Body of pancreas (tissue), 4 donors: ENCODE data around the gene PDE11A.

Experiments
- CTCF ChIP-seq, 7 experiments: fragments of 450-650 bp in 4 of 7; fragments of 200-600 bp in 3 of 7; sonication (generic) in 3 of 7; IDR thresholded peaks; one replicate each; pipeline ENCODE4 v1.5.1; 2016 to 2019; ENCODE audit warnings: antibody characterized with exemption in 7 of 7
- POLR2A ChIP-seq, 3 donors: fragments of 450-650 bp; IDR thresholded peaks; one replicate each; pipeline ENCODE4 v1.6.1; 2016; ENCODE audit warnings: antibody characterized with exemption in 3 of 3, mild to moderate bottlenecking in 2 of 3

- TF ChIP-seq CTCF (IDR thresholded peaks at IDR 0.05) (no peak), POLR2A (IDR thresholded peaks at IDR 0.05) (no peak)
Measured at GRCh38 chr2:177588671-177589070, 483.9 kb downstream of the PDE11A start.
